BJ (cell line): ENCODE data around the gene SV2C. TPM values are rescaled to one million over a fixed set of nuclear protein-coding genes. Genes with fewer than 3 reads are reported as not detected.

Experiments used
- CTCF ChIA-PET: fragments of 350-600 bp; formaldehyde crosslinking; extraction: SDS; loops from one replicate; lab custom pipeline; 2021; ENCODE audit warnings: antibody characterized with exemption, inconsistent platforms; lab: Yijun Ruan, JAX
- POLR2A ChIA-PET: fragments of 300-600 bp; sonication (Branson Sonifier 250); formaldehyde crosslinking; extraction: SDS; loops from one replicate; lab custom pipeline; 2021; ENCODE audit warnings: antibody characterized with exemption; lab: Charles Lee
- DNase-seq: peaks from one replicate; pipeline ENCODE4 v3.0.0-alpha.2; 2011; ENCODE audit warnings: low read depth
- H3K27me3 ChIP-seq: 2 replicates; pipeline ENCODE4 v1.6.0; 2011; ENCODE audit warnings: low read length; ENCODE audit not compliant: control insufficient read depth, insufficient read depth
- H3K36me3 ChIP-seq: 2 replicates; pipeline ENCODE4 v1.5.1; 2011; ENCODE audit warnings: low read length; ENCODE audit not compliant: control insufficient read depth, insufficient read depth
- H3K4me3 ChIP-seq: 2 replicates; pipeline ENCODE4 v1.5.1; 2011; ENCODE audit warnings: low read depth, mild to moderate bottlenecking, control low read depth, low read length
- polyA plus RNA-seq: library from polyadenylated mRNA; depleted of rRNA; stranded (reverse); fragments of >200 nt; gene quantifications from 2 replicates; pipeline ENCODE4 v1.2.3, GENCODE V29; 2011
- TF ChIP-seq, protein P1 (sequence below): IDR thresholded peaks from 2 replicates; pipeline ENCODE4 v1.5.1; 2011; ENCODE audit warnings: low read depth, mild to moderate bottlenecking, control low read depth, inconsistent platforms, low read length, moderate library complexity; ENCODE audit not compliant: insufficient read depth

SV2C gene
- polyA plus RNA-seq, 1 experiment = not detected

DNA sequence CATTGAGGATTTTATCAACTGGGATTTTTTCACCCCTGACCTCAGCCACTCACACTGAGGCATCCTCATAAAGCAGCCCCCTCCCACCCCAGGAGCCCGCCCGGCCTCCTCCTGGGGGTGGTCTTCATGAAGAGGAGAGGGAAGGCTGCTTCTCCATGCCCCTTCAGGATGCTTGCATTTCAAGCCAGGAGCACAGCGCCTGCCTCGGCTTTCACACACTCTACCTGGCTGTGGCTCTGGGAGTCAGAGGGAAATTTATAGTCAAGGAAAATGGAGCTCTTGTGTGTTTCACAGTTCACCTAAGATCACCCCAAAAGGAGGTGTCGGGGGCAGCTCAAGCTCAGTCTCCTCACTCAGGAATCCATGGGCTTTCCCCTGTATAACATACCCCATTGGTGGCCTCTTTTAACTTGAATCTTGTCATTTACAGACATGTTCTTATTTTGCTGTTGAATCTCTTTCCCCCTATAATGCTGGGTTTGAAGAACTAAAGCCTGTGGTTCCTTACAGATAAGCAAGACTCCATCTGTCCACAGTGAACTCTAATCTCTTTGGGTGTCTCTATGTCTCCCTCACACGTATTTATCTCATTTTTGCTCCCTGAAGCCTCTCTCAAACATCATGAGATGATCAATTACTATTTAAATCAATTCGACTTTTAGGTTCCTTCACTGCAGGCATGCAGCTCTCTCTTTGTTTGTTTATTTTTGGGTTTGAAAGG, 297.3 kb downstream of the SV2C start:
- TF ChIP-seq, protein P1, sequence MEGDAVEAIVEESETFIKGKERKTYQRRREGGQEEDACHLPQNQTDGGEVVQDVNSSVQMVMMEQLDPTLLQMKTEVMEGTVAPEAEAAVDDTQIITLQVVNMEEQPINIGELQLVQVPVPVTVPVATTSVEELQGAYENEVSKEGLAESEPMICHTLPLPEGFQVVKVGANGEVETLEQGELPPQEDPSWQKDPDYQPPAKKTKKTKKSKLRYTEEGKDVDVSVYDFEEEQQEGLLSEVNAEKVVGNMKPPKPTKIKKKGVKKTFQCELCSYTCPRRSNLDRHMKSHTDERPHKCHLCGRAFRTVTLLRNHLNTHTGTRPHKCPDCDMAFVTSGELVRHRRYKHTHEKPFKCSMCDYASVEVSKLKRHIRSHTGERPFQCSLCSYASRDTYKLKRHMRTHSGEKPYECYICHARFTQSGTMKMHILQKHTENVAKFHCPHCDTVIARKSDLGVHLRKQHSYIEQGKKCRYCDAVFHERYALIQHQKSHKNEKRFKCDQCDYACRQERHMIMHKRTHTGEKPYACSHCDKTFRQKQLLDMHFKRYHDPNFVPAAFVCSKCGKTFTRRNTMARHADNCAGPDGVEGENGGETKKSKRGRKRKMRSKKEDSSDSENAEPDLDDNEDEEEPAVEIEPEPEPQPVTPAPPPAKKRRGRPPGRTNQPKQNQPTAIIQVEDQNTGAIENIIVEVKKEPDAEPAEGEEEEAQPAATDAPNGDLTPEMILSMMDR = no peak
- POLR2A ChIA-PET = no interaction called here
- DNase-seq = no peak
- Histone ChIP-seq H3K4me3 (no peak overlapping the region), H3K27me3 (no peaks in the 10 kb centered on the region), H3K36me3 (no peaks in the 10 kb centered on the region)
- CTCF ChIA-PET = no interaction called here

DNA sequence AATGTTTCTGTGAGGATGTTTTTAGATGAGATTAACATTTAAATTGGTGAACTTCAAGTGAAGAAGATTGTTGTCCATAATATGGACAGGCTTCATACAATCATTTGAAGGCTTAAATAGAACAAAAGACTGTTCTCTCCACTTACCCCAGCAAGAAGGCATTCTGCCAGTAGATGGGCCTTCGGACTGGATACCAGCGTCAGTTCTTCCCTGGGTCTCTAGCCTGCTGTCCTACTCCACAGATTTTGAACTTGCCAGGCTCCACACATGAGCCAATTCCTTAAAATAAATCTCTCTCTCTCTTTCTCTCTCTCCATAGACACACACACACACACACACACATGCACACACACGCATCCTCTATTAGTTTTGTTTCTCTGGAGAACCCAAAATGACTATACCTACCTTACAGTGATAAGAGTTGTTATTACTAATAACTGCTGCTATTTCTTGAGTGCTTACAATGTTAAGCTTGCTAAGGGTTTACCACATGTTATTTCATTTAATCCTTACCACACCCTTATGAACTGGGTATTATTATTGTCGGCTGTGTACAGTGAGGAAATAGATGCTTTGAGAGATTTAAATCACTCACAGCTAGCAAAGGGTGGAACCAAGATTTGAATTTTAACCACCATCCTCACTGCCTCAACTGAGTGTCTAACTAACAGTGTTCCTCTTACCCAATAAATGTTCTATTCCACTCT, 300.1 kb downstream of the SV2C start:
- DNase-seq = no peak
- Histone ChIP-seq H3K27me3 (no peaks in the 10 kb centered on the region), H3K4me3 (no peak overlapping the region), H3K36me3 (no peaks in the 10 kb centered on the region)
- TF ChIP-seq, protein P1 = no peak
- ChIA-PET POLR2A (no interaction called here), CTCF (no interaction called here)

DNA sequence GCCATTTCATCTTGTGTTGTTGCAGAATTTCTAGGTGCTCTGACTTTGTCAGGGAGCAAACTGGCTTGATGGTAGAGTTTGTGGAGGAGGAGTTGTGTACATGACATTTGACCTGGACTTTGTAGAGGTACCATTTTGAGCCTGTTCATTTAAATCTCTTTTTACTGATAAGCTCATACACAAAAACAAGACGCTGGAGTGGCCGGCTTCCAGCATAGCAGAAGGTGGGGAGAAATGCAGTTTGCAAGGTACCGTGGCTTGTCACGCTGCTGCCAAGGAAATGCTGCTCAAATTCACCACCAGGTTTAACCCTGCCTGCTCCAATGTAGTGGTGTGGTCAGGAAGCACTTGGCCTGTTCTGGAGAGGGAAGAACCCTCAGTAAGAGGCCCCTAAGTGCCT, 301.0 kb downstream of the SV2C start:
- H3K36me3 ChIP-seq = no peaks in the 10 kb centered on the region
- DNase-seq = no peak
- POLR2A ChIA-PET = no interaction called here
- no peaks in the 10 kb centered on the region for H3K27me3 ChIP-seq
- CTCF ChIA-PET = interaction anchor here (1.0 to 1.1 kb wide), 2 partner anchors 8 to 390 kb away, joined by 3 read pairs; no protein-coding TSS in a partner anchor
- TF ChIP-seq, protein P1 = no peak
- no peak overlapping the region for H3K4me3 ChIP-seq

DNA sequence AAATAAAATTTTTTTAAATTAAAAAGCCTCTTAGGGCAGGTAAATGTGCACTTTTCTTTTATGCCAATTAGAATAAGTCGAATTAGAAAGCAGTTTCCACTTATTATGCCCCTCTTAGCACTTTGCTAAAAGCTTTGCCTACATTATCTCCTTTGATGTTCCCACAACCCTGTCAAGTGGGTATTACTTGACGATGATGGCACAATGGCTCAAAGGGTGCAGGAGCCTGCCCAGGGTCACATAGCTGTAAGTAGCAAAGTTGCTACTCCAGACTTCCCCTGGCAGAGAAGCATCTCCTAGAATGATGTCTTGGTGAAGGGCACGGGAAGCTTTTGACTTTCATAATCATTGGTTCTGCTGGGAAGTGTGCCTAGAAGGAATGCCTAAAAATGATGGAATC, 301.5 kb downstream of the SV2C start:
- DNase-seq = no peak
- Histone ChIP-seq H3K27me3 (no peaks in the 10 kb centered on the region), H3K4me3 (no peak overlapping the region), H3K36me3 (no peaks in the 10 kb centered on the region)
- ChIA-PET POLR2A (no interaction called here), CTCF (interaction anchor here (1.0 to 1.1 kb wide), 2 partner anchors 9 to 389 kb away, joined by 3 read pairs; no protein-coding TSS in a partner anchor)
- TF ChIP-seq, protein P1 = no peak

DNA sequence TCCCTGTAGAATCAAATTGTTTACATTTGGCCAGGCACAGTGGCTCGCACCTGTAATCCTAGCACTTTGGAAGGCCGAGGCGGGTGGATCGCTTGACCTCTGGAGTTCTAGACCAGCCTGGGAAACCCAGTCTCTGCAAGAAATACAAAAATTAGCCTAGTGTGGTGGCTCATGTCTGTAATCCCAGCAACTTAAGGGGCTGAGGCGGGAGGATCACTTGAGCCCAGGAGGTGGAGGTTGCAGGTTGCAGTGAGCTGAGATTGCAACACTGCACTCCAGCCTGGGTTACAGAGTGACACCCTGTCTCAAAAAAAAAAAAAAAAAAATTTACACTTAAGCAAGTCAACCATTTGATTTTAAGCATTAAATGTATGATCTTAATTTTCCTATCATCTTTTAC, 302.4 kb downstream of the SV2C start:
- DNase-seq = no peak
- CTCF ChIA-PET = interaction anchor here (0.9 kb wide), 1 partner anchor 9 kb away, joined by 4 read pairs; no protein-coding TSS in a partner anchor
- POLR2A ChIA-PET = no interaction called here
- Histone ChIP-seq H3K36me3 (no peaks in the 10 kb centered on the region), H3K27me3 (no peaks in the 10 kb centered on the region), H3K4me3 (no peak overlapping the region)
- TF ChIP-seq, protein P1 = no peak
